ENCODE results near the gene RAD50. TPM values are rescaled to one million over a fixed set of nuclear protein-coding genes. Genes with fewer than 3 reads are reported as not detected.

The RAD50 gene
- total RNA-seq, 2 experiments from 2014 or later, result 39.7 to 51.6 TPM

- Mint-ChIP-seq H3K27me3 (no peaks in the 10 kb centered on the region), H3K4me3 (no peak overlapping the region), H3K27ac (peak overlapping the region; percentile 1), H3K36me3 (peaks cover 2% of the 10 kb centered on the region), H3K4me1 (peaks cover 31% of the 10 kb centered on the region), H3K9me3 (ENCODE audit: low read depth) (peaks cover 2% of the 10 kb centered on the region)
- no peak for ATAC-seq
- DNase-seq, result no peak
- CTCF ChIA-PET, result interaction anchor here (1.0 kb wide), 1 partner anchor 78 kb away, joined by 3 read pairs; no protein-coding TSS in a partner anchor
Measured at GRCh38 chr5:132669966-132670882, 113.4 kb downstream of the RAD50 start.

- peaks cover 3% of the 10 kb centered on the region for H3K36me3 Mint-ChIP-seq
- no peaks in the 10 kb centered on the region for H3K27me3 Mint-ChIP-seq
- H3K4me3 Mint-ChIP-seq, result no peak overlapping the region
- no peak overlapping the region for H3K27ac Mint-ChIP-seq
- peaks cover 2% of the 10 kb centered on the region for H3K9me3 Mint-ChIP-seq (ENCODE audit: low read depth)
- CTCF ChIA-PET, result no interaction called here
- no peak for DNase-seq
- no peak for ATAC-seq
- peaks cover 39% of the 10 kb centered on the region for H3K4me1 Mint-ChIP-seq
Measured at GRCh38 chr5:132671000-132671399, 114.2 kb downstream of the RAD50 start.

DNA sequence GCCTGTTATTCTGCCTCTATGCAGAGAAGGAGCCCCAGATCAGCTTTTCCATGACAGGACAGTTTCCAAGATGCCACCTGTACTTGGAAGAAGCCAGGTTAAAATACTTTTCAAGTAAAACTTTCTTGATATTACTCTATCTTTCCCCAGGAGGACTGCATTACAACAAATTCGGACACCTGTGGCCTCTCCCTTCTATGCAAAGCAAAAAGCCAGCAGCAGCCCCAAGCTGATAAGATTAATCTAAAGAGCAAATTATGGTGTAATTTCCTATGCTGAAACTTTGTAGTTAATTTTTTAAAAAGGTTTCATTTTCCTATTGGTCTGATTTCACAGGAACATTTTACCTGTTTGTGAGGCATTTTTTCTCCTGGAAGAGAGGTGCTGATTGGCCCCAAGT lies 116.7 kb downstream of the RAD50 start:
- peaks cover 36% of the 10 kb centered on the region for H3K4me1 Mint-ChIP-seq
- CTCF ChIA-PET, result interaction anchor here (2.0 kb wide), 1 partner anchor 172 kb away, joined by 4 read pairs; no protein-coding TSS in a partner anchor
- ATAC-seq (no peak), DNase-seq (no peak)
- no peaks in the 10 kb centered on the region for H3K27me3 Mint-ChIP-seq
- peak overlapping the region; percentile 28 for H3K27ac Mint-ChIP-seq
- peaks cover 2% of the 10 kb centered on the region for H3K9me3 Mint-ChIP-seq (ENCODE audit: low read depth)
- H3K4me3 Mint-ChIP-seq, result no peak overlapping the region
- H3K36me3 Mint-ChIP-seq, result peaks cover 3% of the 10 kb centered on the region

DNA sequence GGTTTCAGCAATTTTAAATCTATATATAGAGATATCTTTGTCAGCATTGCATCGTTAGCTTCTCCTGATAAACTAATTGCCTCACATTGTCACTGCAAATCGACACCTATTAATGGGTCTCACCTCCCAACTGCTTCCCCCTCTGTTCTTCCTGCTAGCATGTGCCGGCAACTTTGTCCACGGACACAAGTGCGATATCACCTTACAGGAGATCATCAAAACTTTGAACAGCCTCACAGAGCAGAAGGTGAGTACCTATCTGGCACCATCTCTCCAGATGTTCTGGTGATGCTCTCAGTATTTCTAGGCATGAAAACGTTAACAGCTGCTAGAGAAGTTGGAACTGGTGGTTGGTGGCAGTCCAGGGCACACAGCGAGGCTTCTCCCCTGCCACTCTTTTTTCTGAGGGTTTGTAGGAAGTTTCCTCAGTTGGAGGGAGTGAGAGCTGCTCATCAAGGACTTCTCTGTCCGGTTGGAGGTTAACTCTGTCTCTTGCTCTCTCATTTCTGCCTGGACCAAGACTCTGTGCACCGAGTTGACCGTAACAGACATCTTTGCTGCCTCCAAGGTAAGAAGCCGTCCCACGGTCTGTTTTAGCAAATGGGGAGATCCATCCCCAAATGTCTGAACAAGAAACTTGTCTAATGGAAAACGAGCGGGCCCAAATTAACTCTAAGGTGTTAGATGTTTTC lies 117.3 kb downstream of the RAD50 start, which contains the start of gene IL4:
Gene IL4 (plus strand): TSS at position 51 of the 692 bp plus-strand sequence. CDS start 62 bp downstream, at position 113.
- Mint-ChIP-seq H3K4me1 (peaks cover 36% of the 10 kb centered on the region), H3K4me3 (peak within 1 kb of the TSS; percentile 18), H3K27ac (peak within 1 kb of the TSS; percentile 82), H3K9me3 (ENCODE audit: low read depth) (peaks cover 2% of the 10 kb centered on the region), H3K27me3 (no peaks in the 10 kb centered on the region), H3K36me3 (peaks cover 3% of the 10 kb centered on the region)
- CTCF ChIA-PET, result interaction anchor here (0.8 to 1.4 kb wide), 3 partner anchors 41 to 147 kb away, joined by 3 read pairs; partner anchors contain the start of gene KIF3A
- DNase-seq (no peak), ATAC-seq (no peak)

GRCh38 chr5:132674671-132675506 lies 118.1 kb downstream of the RAD50 start:
- peaks cover 2% of the 10 kb centered on the region for H3K9me3 Mint-ChIP-seq (ENCODE audit: low read depth)
- H3K4me1 Mint-ChIP-seq, result peaks cover 36% of the 10 kb centered on the region
- DNase-seq (no peak), ATAC-seq (peak; percentile 63)
- CTCF ChIA-PET, result interaction anchor here (0.8 to 1.4 kb wide), 5 partner anchors 13 to 148 kb away, joined by 3 to 4 read pairs (median 3); partner anchors contain the start of gene KIF3A
- H3K27ac Mint-ChIP-seq, result peak overlapping the region; percentile 82
- peak overlapping the region; percentile 46 for H3K4me3 Mint-ChIP-seq
- H3K27me3 Mint-ChIP-seq, result no peaks in the 10 kb centered on the region
- peaks cover 3% of the 10 kb centered on the region for H3K36me3 Mint-ChIP-seq

- H3K9me3 Mint-ChIP-seq (ENCODE audit: low read depth), result peaks cover 1% of the 10 kb centered on the region
- CTCF ChIA-PET, result interaction anchor here (1.3 to 1.4 kb wide), 2 partner anchors 15 to 149 kb away, joined by 3 to 4 read pairs; no protein-coding TSS in a partner anchor
- H3K4me1 Mint-ChIP-seq, result peaks cover 36% of the 10 kb centered on the region
- H3K27me3 Mint-ChIP-seq, result no peaks in the 10 kb centered on the region
- H3K27ac Mint-ChIP-seq, result peak overlapping the region; percentile 82
- no peak overlapping the region for H3K4me3 Mint-ChIP-seq
- peak; percentile 40 for ATAC-seq
- H3K36me3 Mint-ChIP-seq, result peaks cover 3% of the 10 kb centered on the region
- DNase-seq, result no peak
Measured at GRCh38 chr5:132675936-132676689, 119.3 kb downstream of the RAD50 start.

DNA sequence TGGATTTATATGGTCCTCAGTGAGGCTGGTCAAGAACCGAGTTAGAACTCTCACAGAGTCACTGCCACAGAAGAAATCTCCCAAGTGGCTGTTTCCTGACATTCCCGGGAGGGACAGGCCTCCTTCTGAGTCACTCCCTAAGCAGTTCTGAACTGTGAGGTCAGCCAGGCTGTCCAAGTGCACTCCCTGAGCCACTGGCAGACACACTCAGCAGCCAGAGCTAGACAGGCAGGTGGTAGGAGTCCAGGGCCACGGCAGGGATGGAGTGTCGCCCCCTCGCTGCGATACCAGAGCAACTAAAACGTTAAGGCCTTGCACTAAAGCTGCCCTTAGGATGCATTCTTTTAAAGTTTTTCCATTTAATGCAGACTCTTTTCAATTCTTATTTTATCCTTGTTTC lies 120.4 kb downstream of the RAD50 start:
- Mint-ChIP-seq H3K27me3 (no peaks in the 10 kb centered on the region), H3K4me1 (peaks cover 36% of the 10 kb centered on the region), H3K27ac (no peak overlapping the region), H3K4me3 (no peak overlapping the region), H3K9me3 (ENCODE audit: low read depth) (no peaks in the 10 kb centered on the region), H3K36me3 (peaks cover 3% of the 10 kb centered on the region)
- ATAC-seq, result no peak
- DNase-seq, result no peak
- CTCF ChIA-PET, result no interaction called here

DNA sequence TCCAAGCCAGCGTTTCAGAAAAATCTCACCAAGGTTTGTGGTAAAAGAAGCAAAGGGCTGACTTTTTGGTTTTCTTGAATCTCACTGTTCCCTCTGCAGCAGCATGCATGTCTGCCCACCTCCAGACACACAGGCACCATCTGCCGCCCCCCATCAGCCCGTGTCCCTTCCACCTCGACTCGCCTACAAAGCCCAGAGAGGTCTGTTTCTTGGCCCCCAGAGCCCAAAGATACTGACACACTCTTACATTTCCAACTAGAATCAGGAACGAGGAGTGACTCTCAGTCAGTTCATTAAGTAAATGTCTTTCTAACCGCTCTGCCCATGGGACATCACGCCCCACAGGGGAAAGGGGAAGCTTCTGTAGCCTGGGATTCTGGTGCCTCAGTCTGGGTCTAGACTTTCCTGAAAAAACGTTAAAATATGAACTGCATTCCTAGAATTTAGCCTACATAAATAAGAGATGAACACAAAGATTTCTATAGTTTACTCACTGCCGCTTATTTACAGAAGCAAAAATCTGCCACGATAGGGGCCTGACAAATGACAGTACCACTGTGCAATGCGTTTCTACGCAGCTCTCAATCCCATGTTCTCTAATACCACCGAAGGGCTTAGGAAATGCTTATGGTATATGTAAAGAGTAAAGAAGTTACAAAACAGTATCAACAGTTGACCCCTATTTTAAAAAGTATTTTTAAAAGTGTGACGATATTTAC lies 121.1 kb downstream of the RAD50 start:
- CTCF ChIA-PET, result no interaction called here
- no peak overlapping the region for H3K4me3 Mint-ChIP-seq
- no peak for ATAC-seq
- no peaks in the 10 kb centered on the region for H3K9me3 Mint-ChIP-seq (ENCODE audit: low read depth)
- H3K4me1 Mint-ChIP-seq, result peaks cover 36% of the 10 kb centered on the region
- peaks cover 3% of the 10 kb centered on the region for H3K36me3 Mint-ChIP-seq
- no peak overlapping the region for H3K27ac Mint-ChIP-seq
- H3K27me3 Mint-ChIP-seq, result no peaks in the 10 kb centered on the region
- DNase-seq, result no peak

DNA sequence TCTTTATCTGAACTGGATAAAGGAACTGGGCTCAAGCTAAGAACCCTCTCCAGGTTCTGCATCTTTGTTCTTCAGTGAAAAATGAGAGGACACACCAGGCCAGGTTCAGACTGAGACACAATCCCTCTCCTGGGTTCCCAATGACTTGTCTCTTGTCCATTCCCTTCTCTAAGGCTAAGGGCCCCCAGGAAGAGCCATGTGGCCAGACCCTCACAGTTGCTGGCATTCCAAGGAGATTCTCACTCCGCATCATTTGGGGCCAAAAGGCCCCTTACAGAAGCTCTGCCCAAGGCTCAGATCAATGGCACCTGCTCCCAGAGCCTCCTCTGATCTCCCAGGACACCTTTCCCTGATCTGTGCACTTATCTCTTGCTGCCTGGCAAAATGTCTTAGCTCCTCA lies 122.0 kb downstream of the RAD50 start:
- DNase-seq (no peak), ATAC-seq (no peak)
- H3K9me3 Mint-ChIP-seq (ENCODE audit: low read depth), result no peaks in the 10 kb centered on the region
- no peak overlapping the region for H3K27ac Mint-ChIP-seq
- peaks cover 3% of the 10 kb centered on the region for H3K36me3 Mint-ChIP-seq
- no peaks in the 10 kb centered on the region for H3K27me3 Mint-ChIP-seq
- H3K4me1 Mint-ChIP-seq, result peaks cover 32% of the 10 kb centered on the region
- CTCF ChIA-PET, result interaction anchor here (0.9 kb wide), 1 partner anchor 19 kb away, joined by 4 read pairs; no protein-coding TSS in a partner anchor
- H3K4me3 Mint-ChIP-seq, result no peak overlapping the region

DNA sequence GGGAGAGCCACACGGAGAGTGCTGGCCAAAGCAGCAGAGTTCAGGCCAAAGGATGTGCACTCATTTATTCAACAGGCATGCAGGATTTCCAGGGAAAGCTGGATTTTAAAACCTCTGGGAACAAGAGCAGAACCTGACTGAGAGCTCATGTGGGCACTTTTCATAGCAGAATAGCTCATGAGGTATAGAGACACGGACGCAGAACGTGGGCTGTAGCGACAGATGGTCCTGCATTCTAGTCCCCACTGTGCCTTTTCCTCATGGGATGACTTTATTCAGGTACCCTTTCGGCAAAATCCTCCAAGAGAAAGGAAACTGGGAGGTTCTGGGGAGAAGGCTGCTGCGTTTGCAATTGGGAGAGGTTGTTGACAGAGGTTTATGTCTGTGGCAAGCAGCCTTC lies 122.4 kb downstream of the RAD50 start:
- H3K4me1 Mint-ChIP-seq, result peaks cover 29% of the 10 kb centered on the region
- H3K27ac Mint-ChIP-seq, result no peak overlapping the region
- H3K27me3 Mint-ChIP-seq, result no peaks in the 10 kb centered on the region
- DNase-seq, result no peak
- no peaks in the 10 kb centered on the region for H3K9me3 Mint-ChIP-seq (ENCODE audit: low read depth)
- H3K36me3 Mint-ChIP-seq, result peaks cover 3% of the 10 kb centered on the region
- CTCF ChIA-PET, result interaction anchor here (0.8 to 0.9 kb wide), 2 partner anchors 19 to 141 kb away, joined by 3 to 4 read pairs; no protein-coding TSS in a partner anchor
- no peak overlapping the region for H3K4me3 Mint-ChIP-seq
- no peak for ATAC-seq

DNA sequence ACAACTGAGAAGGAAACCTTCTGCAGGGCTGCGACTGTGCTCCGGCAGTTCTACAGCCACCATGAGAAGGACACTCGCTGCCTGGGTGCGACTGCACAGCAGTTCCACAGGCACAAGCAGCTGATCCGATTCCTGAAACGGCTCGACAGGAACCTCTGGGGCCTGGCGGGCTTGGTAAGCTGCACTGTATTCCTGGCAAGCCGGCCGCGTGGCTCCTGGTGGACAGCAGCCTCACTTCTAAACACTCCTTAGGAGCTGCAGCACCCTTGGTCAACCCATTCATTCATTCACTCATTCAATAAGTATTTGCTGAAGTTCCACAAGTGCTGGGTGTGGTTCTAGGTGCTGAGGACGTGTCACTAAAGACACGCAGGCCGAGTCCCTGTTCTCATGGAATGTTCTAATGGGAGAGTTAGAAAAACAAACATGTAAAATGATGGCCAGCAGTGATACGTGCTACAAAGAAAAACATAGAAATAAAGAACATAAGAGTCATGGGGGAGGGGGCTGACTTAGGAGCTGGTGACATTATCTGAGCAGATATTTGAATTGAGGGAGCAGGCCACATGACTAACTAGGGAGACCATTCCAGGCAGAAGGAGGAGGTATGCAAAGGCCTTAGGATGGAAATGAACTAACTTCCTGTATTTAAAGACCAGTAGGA lies 123.1 kb downstream of the RAD50 start:
- no peak overlapping the region for H3K27ac Mint-ChIP-seq
- no peak overlapping the region for H3K4me3 Mint-ChIP-seq
- CTCF ChIA-PET, result interaction anchor here (0.8 to 0.9 kb wide), 2 partner anchors 20 to 140 kb away, joined by 3 to 4 read pairs; no protein-coding TSS in a partner anchor
- DNase-seq (no peak), ATAC-seq (no peak)
- H3K9me3 Mint-ChIP-seq (ENCODE audit: low read depth), result no peaks in the 10 kb centered on the region
- H3K36me3 Mint-ChIP-seq, result peaks cover 3% of the 10 kb centered on the region
- no peaks in the 10 kb centered on the region for H3K27me3 Mint-ChIP-seq
- H3K4me1 Mint-ChIP-seq, result peaks cover 28% of the 10 kb centered on the region

Measured in activated CD8-positive, alpha-beta memory T cell treated with anti-CD3 and anti-CD28 coated beads, Interleukin-2, amount 10 ng/mL, durations not matched to agents 7 days and 5 days (primary cell).